Lower leg skin (tissue), 4 donors: ENCODE results near the gene PTPRU. TPM values are rescaled to one million over a fixed set of nuclear protein-coding genes. Genes with fewer than 3 reads are reported as not detected.

Source experiments
- DNase-seq, 2 donors: peaks; one replicate each; pipeline ENCODE4 v3.0.0-alpha.2; 2019; ENCODE audit warnings: low spot score in 2 of 2
- H3K4me3 ChIP-seq: fragments of 200-600 bp; sonication (generic); 2 replicates; pipeline ENCODE4 v1.5.1; 2017; ENCODE audit warnings: mild to moderate bottlenecking, low read depth; ENCODE audit not compliant: poor library complexity, severe bottlenecking
- CTCF ChIP-seq, 3 donors: fragments of 450-650 bp; IDR thresholded peaks; one replicate each; pipeline ENCODE4 v1.5.1; 2016; ENCODE audit warnings: antibody characterized with exemption in 3 of 3, mild to moderate bottlenecking in 3 of 3, moderate library complexity in 2 of 3
- POLR2A ChIP-seq, 2 donors: fragments of 450-650 bp; IDR thresholded peaks; one replicate each; pipeline ENCODE4 v1.6.1; 2016 to 2017; ENCODE audit warnings: antibody characterized with exemption in 2 of 2, mild to moderate bottlenecking in 1 of 2, moderate library complexity in 1 of 2
- WGBS, 2 donors: methylation state at CpG; one replicate each; pipeline ENCODE4 v1.1.5; 2018; 5-methylcytosine and 5-hydroxymethylcytosine counted together
- intact Hi-C: fragments of 100-400 bp; cut with DNase I; formaldehyde crosslinking; loops from one replicate; pipeline ENCODE4 v1.15.0; 2023; ENCODE audit warnings: low total_unique reads
- total RNA-seq, 4 donors: library from RNA; depleted of rRNA; stranded (reverse); fragments of >200 nt; gene quantifications; one replicate each; pipeline ENCODE4 v1.1.0, GENCODE V29; 2016

PTPRU gene
- total RNA-seq, 4 donors from 2014 or later: 15.9 to 56.3 (median 30.6) TPM

DNA sequence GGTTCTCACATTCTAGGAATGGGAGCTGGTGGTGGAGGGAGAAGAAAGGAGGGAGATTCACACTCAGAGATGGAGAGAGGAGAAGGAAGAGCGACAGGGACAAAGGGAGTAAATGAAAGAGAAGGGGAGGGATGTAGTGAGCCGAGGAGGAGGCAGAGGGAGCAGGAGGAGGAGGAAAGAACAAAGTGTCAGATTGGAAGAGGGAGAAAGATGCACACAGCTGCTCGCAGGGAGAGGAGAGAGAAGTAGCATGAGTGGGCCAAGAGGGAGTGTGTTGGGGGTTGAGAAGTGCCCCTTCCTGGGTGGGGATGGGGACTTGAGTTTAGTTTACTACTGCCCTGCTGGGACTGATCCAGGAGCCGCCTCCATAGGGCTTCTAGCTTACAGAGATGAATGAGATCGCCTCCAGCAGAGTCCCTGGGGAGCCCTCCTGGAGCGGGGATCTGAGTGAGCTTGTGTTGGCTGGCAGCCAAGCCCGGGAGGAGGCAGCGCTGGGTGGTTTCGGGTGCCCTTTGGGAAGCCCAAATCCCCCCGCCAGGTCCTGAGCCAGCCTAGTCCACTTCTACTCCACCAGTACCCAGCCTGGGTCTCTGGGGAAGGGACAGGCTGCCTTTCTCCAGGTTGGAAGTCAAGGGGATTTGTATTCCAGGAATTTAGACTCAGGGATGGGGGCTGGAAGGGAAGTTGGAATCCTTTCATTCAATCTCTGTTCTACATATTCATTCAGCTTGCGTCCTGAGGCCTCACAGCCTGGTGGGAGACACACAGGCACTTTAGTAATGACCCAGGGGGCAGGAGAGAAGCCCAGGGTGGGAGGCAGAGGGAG, 20.9 kb downstream of the PTPRU start:
- no peak overlapping the region for H3K4me3 ChIP-seq
- no peak for DNase-seq
- intact Hi-C loops: no loop called here
- TF ChIP-seq CTCF (IDR thresholded peaks at IDR 0.05) (no peak), POLR2A (IDR thresholded peaks at IDR 0.05) (no peak)
- 49 to 60% methylated on average over 10 to 11 of the region's 11 CpGs for WGBS, 2 donors

DNA sequence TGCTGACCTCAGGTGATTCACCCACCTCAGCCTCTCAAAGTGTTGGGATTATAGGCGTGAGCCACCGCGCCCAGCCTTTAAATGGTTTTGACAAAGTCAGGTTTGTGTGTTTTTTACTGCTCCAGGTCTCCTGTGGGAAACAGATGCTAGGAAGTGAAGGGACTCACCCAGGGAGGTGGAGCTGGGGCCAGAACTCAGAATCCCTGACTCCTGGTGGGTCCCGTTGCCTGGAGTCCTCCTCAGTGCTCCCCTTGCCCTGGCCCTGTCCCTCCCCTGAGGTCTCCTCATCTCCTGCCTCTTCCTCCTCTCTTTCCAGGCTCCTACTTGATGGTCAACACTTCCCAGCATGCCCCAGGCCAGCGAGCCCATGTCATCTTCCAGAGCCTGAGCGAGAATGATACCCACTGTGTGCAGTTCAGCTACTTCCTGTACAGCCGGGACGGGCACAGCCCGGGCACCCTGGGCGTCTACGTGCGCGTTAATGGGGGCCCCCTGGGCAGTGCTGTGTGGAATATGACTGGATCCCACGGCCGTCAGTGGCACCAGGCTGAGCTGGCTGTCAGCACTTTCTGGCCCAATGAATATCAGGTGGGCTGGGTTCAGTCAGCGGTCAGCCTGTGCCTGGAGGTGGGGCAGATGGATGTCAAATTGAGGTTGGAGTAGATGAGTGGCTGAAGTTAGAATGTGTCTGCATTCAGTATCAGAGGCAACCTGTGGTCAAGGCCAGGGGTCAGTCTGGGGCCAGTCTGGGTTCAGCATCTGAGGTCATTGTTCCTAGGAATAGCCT, 22.1 kb downstream of the PTPRU start:
- TF ChIP-seq POLR2A (IDR thresholded peaks at IDR 0.05) (no peak), CTCF (IDR thresholded peaks at IDR 0.05) (no peak)
- DNase-seq: no peak
- no peak overlapping the region for H3K4me3 ChIP-seq
- intact Hi-C loops: no loop called here
- WGBS, 2 donors: 89 to 91% methylated on average over 11 to 16 of the region's 16 CpGs

DNA sequence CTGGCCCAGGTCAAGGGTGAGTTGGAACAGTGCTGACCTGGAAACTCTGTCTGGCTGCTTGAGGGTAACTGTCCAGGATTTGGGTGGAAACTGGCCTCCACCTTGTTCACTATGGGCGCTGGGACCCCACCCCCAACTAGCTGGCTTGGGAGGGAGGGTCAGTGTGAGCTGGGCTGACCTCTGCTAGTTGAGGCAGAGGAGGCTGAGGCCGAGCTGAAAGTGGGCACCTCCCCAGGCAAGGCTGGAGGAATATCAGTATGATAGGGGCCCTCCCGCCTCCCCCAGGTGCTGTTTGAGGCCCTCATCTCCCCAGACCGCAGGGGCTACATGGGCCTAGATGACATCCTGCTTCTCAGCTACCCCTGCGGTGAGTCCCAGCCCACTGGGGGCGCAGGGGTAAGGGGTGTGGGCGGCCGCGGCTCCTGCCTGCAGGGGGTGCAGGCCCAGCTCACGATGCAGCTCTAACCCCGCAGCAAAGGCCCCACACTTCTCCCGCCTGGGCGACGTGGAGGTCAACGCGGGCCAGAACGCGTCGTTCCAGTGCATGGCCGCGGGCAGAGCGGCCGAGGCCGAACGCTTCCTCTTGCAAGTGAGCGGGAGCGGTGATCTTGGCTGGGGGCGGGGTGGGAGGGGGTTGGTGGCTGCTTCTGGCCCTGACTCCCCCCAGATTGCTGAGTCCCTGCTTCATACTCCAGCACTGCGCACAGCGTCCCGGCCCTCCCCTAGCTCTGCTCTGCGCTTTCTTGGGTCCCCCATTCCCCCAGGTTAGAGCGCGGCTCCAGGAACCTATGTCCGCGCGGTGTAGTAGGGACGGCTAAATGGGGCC, 22.9 kb downstream of the PTPRU start:
- TF ChIP-seq CTCF (IDR thresholded peaks at IDR 0.05) (no peak), POLR2A (IDR thresholded peaks at IDR 0.05) (no peak)
- no peak for DNase-seq
- 26 to 35% methylated on average over 25 to 26 of the region's 38 CpGs for WGBS, 2 donors
- no peak overlapping the region for H3K4me3 ChIP-seq
- intact Hi-C loops: no loop called here

DNA sequence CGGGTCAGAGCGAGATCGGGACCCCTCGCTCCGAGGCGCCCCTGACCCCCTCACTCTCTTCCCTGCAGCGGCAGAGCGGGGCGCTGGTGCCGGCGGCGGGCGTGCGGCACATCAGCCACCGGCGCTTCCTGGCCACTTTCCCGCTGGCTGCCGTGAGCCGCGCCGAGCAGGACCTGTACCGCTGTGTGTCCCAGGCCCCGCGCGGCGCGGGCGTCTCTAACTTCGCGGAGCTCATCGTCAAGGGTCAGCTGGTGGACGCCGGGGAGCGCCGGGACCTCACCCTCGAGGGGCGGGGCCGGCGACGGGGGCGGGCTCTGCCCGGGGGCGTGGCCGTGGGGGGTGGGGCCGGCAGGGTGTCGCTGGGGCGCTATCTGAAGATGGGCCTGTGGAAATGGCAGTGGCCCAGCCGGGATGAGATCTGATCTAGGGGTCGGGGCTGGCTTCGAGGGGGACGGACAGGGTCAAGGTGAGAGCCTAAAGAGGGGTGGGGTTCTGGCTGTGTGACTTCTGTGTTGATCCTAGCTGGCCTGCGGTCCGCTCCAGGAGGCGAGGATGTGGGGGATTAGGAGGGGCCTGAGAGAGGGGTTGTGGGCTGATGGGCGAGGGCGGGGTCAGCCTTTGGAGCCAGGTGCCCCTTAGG, 23.6 kb downstream of the PTPRU start:
- 5 to 8% methylated on average over 12 to 46 of the region's 56 CpGs for WGBS, 2 donors
- TF ChIP-seq CTCF (IDR thresholded peaks at IDR 0.05) (no peak), POLR2A (IDR thresholded peaks at IDR 0.05) (no peak)
- DNase-seq: no peak
- no peak overlapping the region for H3K4me3 ChIP-seq
- intact Hi-C loops: no loop called here

GRCh38 chr1:29260531-29260930, 24.2 kb downstream of the PTPRU start:
- H3K4me3 ChIP-seq: no peak overlapping the region
- no peak for DNase-seq
- no peak for TF ChIP-seq POLR2A (IDR thresholded peaks at IDR 0.05)
- TF ChIP-seq CTCF (IDR thresholded peaks at IDR 0.05): no peak
- 55 to 82% methylated on average over 29 of the region's 29 CpGs for WGBS, 2 donors
- intact Hi-C loops: no loop called here
